Measurements from ENCODE around the gene RAD51B. TPM values are rescaled to one million over a fixed set of nuclear protein-coding genes. Genes with fewer than 3 reads are reported as not detected.
A peak's percentile ranks its signal among the peaks of the same experiment; 100 is the strongest.

Gene RAD51B
- total and polyA plus RNA-seq, 2 of the 13 experiments (the other 11 are each of a cell fraction or from before 2014, with no cell fraction given): 7.0 to 9.5 TPM

DNA sequence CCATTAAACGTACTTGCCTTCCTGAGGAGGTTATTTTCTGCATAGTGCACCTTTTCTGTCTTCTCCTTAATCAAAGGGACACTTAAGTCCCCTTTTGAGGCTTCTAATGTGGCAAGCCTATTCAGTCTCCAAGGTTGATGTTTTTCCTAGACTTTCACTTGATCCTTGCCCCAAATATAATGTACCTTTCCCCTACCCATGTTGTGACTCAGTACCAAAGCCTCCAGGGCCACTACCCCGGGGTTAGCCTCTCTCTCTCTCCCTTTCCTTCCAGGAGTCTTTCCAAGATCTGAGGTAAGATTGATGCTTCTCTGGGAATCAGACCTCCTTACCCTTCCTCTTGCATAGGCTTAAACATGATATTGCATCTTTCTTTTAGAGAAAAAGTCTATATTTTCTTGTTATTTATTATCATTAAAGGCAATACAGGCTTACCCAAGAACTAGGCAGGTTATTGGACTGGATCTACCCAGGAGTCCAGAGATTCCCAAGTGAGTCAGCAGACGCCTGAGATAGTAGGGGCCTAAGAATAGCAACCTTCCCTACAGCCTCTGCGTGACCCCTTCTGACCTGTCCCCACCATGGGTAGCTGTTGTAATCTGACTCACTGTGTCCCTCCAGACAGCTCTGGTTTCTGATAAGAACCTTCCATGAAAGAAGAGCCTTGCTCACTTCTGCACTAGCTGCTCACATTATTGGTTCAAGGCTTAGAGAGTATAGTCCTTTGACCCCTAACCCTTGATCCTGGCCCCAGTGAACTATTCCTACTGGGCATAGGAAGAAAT is 800.4 kb downstream of the RAD51B start (continued):
- TF ChIP-seq HNF1B (CRISPR knock-in tag; IDR thresholded peaks at IDR 0.05): no peak
- TF ChIP-seq, protein P1, sequence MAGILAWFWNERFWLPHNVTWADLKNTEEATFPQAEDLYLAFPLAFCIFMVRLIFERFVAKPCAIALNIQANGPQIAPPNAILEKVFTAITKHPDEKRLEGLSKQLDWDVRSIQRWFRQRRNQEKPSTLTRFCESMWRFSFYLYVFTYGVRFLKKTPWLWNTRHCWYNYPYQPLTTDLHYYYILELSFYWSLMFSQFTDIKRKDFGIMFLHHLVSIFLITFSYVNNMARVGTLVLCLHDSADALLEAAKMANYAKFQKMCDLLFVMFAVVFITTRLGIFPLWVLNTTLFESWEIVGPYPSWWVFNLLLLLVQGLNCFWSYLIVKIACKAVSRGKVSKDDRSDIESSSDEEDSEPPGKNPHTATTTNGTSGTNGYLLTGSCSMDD (CRISPR knock-in tag; IDR thresholded peaks at IDR 0.05): no peak
- TF ChIP-seq, protein P2, sequence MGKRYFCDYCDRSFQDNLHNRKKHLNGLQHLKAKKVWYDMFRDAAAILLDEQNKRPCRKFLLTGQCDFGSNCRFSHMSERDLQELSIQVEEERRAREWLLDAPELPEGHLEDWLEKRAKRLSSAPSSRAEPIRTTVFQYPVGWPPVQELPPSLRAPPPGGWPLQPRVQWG (CRISPR knock-in tag; IDR thresholded peaks at IDR 0.05; ENCODE audit: borderline replicate concordance, low read depth): no peak
- no peak for TF ChIP-seq NCOA2 (CRISPR knock-in tag; IDR thresholded peaks at IDR 0.05)
- TF ChIP-seq SMARCE1 (IDR thresholded peaks at IDR 0.05; ENCODE audit: borderline replicate concordance): no peak
- peak; percentile 68; the same call in 1 of the 2 replicates for TF ChIP-seq GATAD2A (CRISPR knock-in tag; IDR thresholded peaks at IDR 0.05)
- no peak for TF ChIP-seq SKI (IDR thresholded peaks at IDR 0.05; ENCODE audit: partially characterized antibody)
- TF ChIP-seq, protein P3, sequence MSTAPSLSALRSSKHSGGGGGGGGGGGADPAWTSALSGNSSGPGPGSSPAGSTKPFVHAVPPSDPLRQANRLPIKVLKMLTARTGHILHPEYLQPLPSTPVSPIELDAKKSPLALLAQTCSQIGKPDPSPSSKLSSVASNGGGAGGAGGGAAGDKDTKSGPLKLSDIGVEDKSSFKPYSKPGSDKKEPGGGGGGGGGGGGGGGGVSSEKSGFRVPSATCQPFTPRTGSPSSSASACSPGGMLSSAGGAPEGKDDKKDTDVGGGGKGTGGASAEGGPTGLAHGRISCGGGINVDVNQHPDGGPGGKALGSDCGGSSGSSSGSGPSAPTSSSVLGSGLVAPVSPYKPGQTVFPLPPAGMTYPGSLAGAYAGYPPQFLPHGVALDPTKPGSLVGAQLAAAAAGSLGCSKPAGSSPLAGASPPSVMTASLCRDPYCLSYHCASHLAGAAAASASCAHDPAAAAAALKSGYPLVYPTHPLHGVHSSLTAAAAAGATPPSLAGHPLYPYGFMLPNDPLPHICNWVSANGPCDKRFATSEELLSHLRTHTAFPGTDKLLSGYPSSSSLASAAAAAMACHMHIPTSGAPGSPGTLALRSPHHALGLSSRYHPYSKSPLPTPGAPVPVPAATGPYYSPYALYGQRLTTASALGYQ (CRISPR knock-in tag; IDR thresholded peaks at IDR 0.05): no peak
- no peak for TF ChIP-seq ZNF18 (CRISPR knock-in tag; IDR thresholded peaks at IDR 0.05; ENCODE audit: insufficient replicate concordance)
- no peak for TF ChIP-seq LCORL (IDR thresholded peaks at IDR 0.05)
- no peak for TF ChIP-seq LCORL (CRISPR knock-in tag; IDR thresholded peaks at IDR 0.05)
- TF ChIP-seq, protein P4, sequence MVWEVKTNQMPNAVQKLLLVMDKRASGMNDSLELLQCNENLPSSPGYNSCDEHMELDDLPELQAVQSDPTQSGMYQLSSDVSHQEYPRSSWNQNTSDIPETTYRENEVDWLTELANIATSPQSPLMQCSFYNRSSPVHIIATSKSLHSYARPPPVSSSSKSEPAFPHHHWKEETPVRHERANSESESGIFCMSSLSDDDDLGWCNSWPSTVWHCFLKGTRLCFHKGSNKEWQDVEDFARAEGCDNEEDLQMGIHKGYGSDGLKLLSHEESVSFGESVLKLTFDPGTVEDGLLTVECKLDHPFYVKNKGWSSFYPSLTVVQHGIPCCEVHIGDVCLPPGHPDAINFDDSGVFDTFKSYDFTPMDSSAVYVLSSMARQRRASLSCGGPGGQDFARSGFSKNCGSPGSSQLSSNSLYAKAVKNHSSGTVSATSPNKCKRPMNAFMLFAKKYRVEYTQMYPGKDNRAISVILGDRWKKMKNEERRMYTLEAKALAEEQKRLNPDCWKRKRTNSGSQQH (CRISPR knock-in tag; IDR thresholded peaks at IDR 0.05; ENCODE audit: low read depth): no peak
- TF ChIP-seq ZNF275 (CRISPR knock-in tag; IDR thresholded peaks at IDR 0.05; ENCODE audit: borderline replicate concordance): no peak
- TF ChIP-seq ZNF597 (CRISPR knock-in tag; IDR thresholded peaks at IDR 0.05): no peak
- peak; percentile 63; the same call in 1 of the 2 replicates for TF ChIP-seq RXRB (CRISPR knock-in tag; IDR thresholded peaks at IDR 0.05; ENCODE audit: borderline replicate concordance)
- peak; percentile 99 for TF ChIP-seq MEF2D (CRISPR knock-in tag; IDR thresholded peaks at IDR 0.05)
- no peak for TF ChIP-seq ZNF746 (CRISPR knock-in tag; IDR thresholded peaks at IDR 0.05)

All from HepG2 (cell line).